Measurements from ENCODE around the gene NPM1.
"Not testable (repeated sequence)": the region's sequence is repeated elsewhere in the genome, so short reads cannot be mapped to it uniquely, and the experiment has no call there.

NPM1 gene

GRCh38 chr5:171366645-171367044 is 21.0 kb upstream of the NPM1 start:
- no peak overlapping the region for H3K4me3 ChIP-seq (ENCODE audit: low read depth, low read length)
- no peak for DNase-seq (ENCODE audit: low read depth)
- TF ChIP-seq CTCF (IDR thresholded peaks at IDR 0.05; ENCODE audit: low read depth, low read length) (no peak), POLR2A (IDR thresholded peaks at IDR 0.05; ENCODE audit: extremely low read depth, insufficient read length) (no peak), MAX (IDR thresholded peaks at IDR 0.05; ENCODE audit: low read depth, low read length) (no peak), MYC (IDR thresholded peaks at IDR 0.05; ENCODE audit: low read depth, low read length) (no peak)

- TF ChIP-seq MYC (IDR thresholded peaks at IDR 0.05; ENCODE audit: low read depth, low read length) (no peak), MAX (IDR thresholded peaks at IDR 0.05; ENCODE audit: low read depth, low read length) (no peak), POLR2A (IDR thresholded peaks at IDR 0.05; ENCODE audit: extremely low read depth, insufficient read length) (no peak), CTCF (IDR thresholded peaks at IDR 0.05; ENCODE audit: low read depth, low read length) (no peak)
- DNase-seq (ENCODE audit: low read depth): peak; percentile 58
These were observed 20.0 kb upstream of the NPM1 start for GRCh38 chr5:171367424-171368370.

GRCh38 chr5:171369056-171369455 is 18.6 kb upstream of the NPM1 start:
- no peak overlapping the region for H3K4me3 ChIP-seq (ENCODE audit: low read depth, low read length)
- DNase-seq (ENCODE audit: low read depth): no peak
- TF ChIP-seq MYC (IDR thresholded peaks at IDR 0.05; ENCODE audit: low read depth, low read length): no peak
- no peak for TF ChIP-seq POLR2A (IDR thresholded peaks at IDR 0.05; ENCODE audit: extremely low read depth, insufficient read length)
- no peak for TF ChIP-seq CTCF (IDR thresholded peaks at IDR 0.05; ENCODE audit: low read depth, low read length)
- TF ChIP-seq MAX (IDR thresholded peaks at IDR 0.05; ENCODE audit: low read depth, low read length): no peak

More at GRCh38 chr5:171367424-171368370, 20.0 kb upstream of the NPM1 start:
- no peak overlapping the region for H3K4me3 ChIP-seq (ENCODE audit: low read depth, low read length)

- H3K4me3 ChIP-seq (ENCODE audit: low read depth, low read length): no peak overlapping the region
- no peak for TF ChIP-seq CTCF (IDR thresholded peaks at IDR 0.05; ENCODE audit: low read depth, low read length)
- no peak for TF ChIP-seq MYC (IDR thresholded peaks at IDR 0.05; ENCODE audit: low read depth, low read length)
- no peak for TF ChIP-seq POLR2A (IDR thresholded peaks at IDR 0.05; ENCODE audit: extremely low read depth, insufficient read length)
- TF ChIP-seq MAX (IDR thresholded peaks at IDR 0.05; ENCODE audit: low read depth, low read length): no peak
- DNase-seq (ENCODE audit: low read depth): no peak
These were observed 17.8 kb upstream of the NPM1 start for GRCh38 chr5:171369898-171370297.

GRCh38 chr5:171370881-171371280 is 16.8 kb upstream of the NPM1 start:
- not testable (repeated sequence) for DNase-seq (ENCODE audit: low read depth); H3K4me3 ChIP-seq (ENCODE audit: low read depth, low read length)
- peak; percentile 26 for TF ChIP-seq CTCF (IDR thresholded peaks at IDR 0.05; ENCODE audit: low read depth, low read length)
